Cardiac muscle cell (in vitro differentiated cells and primary cell): ENCODE data around the gene CHCHD1. TPM values are rescaled to one million over a fixed set of nuclear protein-coding genes. Genes with fewer than 3 reads are reported as not detected.
"Not testable (repeated sequence)": the region's sequence is repeated elsewhere in the genome, so short reads cannot be mapped to it uniquely, and the experiment has no call there.

ENCODE experiments used
- DNase-seq, 2 donors: peaks; one replicate each; pipeline versions ENCODE4 v3.0.0 to v3.0.0-alpha.2; 2010 to 2017; ENCODE audit warnings: low read depth in 1 of 2, low spot score in 1 of 2
- H3K27ac ChIP-seq: fragments of 200-600 bp; sonication (generic); 2 replicates; pipeline ENCODE4 v1.5.1; 2016
- H3K27me3 ChIP-seq: fragments of 200-600 bp; sonication (generic); 2 replicates; pipeline ENCODE4 v1.6.0; 2016; ENCODE audit warnings: control low read depth
- H3K36me3 ChIP-seq: fragments of 200-600 bp; sonication (generic); 2 replicates; pipeline ENCODE4 v1.5.1; 2016; ENCODE audit warnings: control low read depth
- H3K4me1 ChIP-seq: fragments of 200-600 bp; sonication (generic); 2 replicates; pipeline ENCODE4 v1.8.1; 2017; ENCODE audit warnings: low read depth, mild to moderate bottlenecking, mixed run types
- H3K4me3 ChIP-seq: fragments of 200-600 bp; sonication (generic); 2 replicates; pipeline ENCODE4 v1.5.1; 2016; ENCODE audit warnings: mild to moderate bottlenecking
- H3K9me3 ChIP-seq: fragments of 200-600 bp; sonication (generic); 2 replicates; pipeline ENCODE4 v1.5.1; 2017; ENCODE audit warnings: low read depth, mild to moderate bottlenecking, control low read depth
- CTCF ChIP-seq: IDR thresholded peaks from 2 replicates; pipeline ENCODE4 v1.5.1; 2012; ENCODE audit warnings: low read depth, mild to moderate bottlenecking, low read length
- polyA plus RNA-seq: library from polyadenylated mRNA; unstranded; fragments of >200 nt; fragmentation: Nextera tagmentation; extraction: Ambion mirVana; gene quantifications from 2 replicates; pipeline ENCODE4 v1.2.1, GENCODE V29; 2016
- total RNA-seq: library from RNA; depleted of rRNA; stranded (reverse); fragments of >200 nt; gene quantifications from 2 replicates; pipeline ENCODE4 v1.2.3, GENCODE V29; 2016

The CHCHD1 gene
- total and polyA plus RNA-seq, 2 experiments from 2014 or later = 42.5 to 83.2 TPM

GRCh38 chr10:73824146-73824725 is 42.4 kb downstream of the CHCHD1 start:
- H3K4me1 ChIP-seq = no peaks in the 10 kb centered on the region
- no peak for TF ChIP-seq CTCF
- no peaks in the 10 kb centered on the region for H3K36me3 ChIP-seq
- no peak for DNase-seq
- H3K4me3 ChIP-seq = no peak overlapping the region
- H3K9me3 ChIP-seq = no peaks in the 10 kb centered on the region
- H3K27me3 ChIP-seq = no peaks in the 10 kb centered on the region
- H3K27ac ChIP-seq = no peak overlapping the region

GRCh38 chr10:73827346-73828089 is 45.7 kb downstream of the CHCHD1 start:
- H3K9me3 ChIP-seq = no peaks in the 10 kb centered on the region
- H3K4me1 ChIP-seq = no peaks in the 10 kb centered on the region
- no peak overlapping the region for H3K27ac ChIP-seq
- no peak overlapping the region for H3K4me3 ChIP-seq
- H3K27me3 ChIP-seq = no peaks in the 10 kb centered on the region
- TF ChIP-seq CTCF = no peak
- DNase-seq = no peak
- H3K36me3 ChIP-seq = no peaks in the 10 kb centered on the region

GRCh38 chr10:73828161-73828560 is 46.3 kb downstream of the CHCHD1 start:
- Histone ChIP-seq H3K27me3 (no peaks in the 10 kb centered on the region), H3K27ac (no peak overlapping the region), H3K4me1 (no peaks in the 10 kb centered on the region), H3K9me3 (no peaks in the 10 kb centered on the region), H3K36me3 (no peaks in the 10 kb centered on the region), H3K4me3 (no peak overlapping the region)
- no peak for DNase-seq
- TF ChIP-seq CTCF = no peak

- H3K4me3 ChIP-seq, H3K27ac ChIP-seq, H3K27me3 ChIP-seq, H3K4me1 ChIP-seq, DNase-seq, H3K36me3 ChIP-seq, H3K9me3 ChIP-seq: not testable (repeated sequence)
Measured at GRCh38 chr10:73829090-73829489, 47.2 kb downstream of the CHCHD1 start.

Other genes starting within 250 kb of the CHCHD1 start
- 9.4 and 12.4 TPM in 2 replicates for gene USP54, start 190.7 kb upstream of the CHCHD1 start, total RNA-seq
- gene USP54, start 190.7 kb upstream of the CHCHD1 start, polyA plus RNA-seq = 9.6 and 10.6 TPM in 2 replicates
- gene MYOZ1, start 140.6 kb upstream of the CHCHD1 start, total RNA-seq = 13.6 and 16.2 TPM in 2 replicates
- gene MYOZ1, start 140.6 kb upstream of the CHCHD1 start, polyA plus RNA-seq = 11.7 and 17.0 TPM in 2 replicates
- 12.1 and 13.6 TPM in 2 replicates for gene SYNPO2L, start 126.0 kb upstream of the CHCHD1 start, total RNA-seq
- gene SYNPO2L, start 126.0 kb upstream of the CHCHD1 start, polyA plus RNA-seq = 19.3 and 33.6 TPM in 2 replicates
- gene AGAP5, start 83.9 kb upstream of the CHCHD1 start, total RNA-seq = 3.7 and 7.3 TPM in 2 replicates
- gene AGAP5, start 83.9 kb upstream of the CHCHD1 start, polyA plus RNA-seq = 3.1 and 5.3 TPM in 2 replicates
- gene SEC24C, start 37.7 kb upstream of the CHCHD1 start, total RNA-seq = 68.6 and 68.7 TPM in 2 replicates
- 56.6 and 65.2 TPM in 2 replicates for gene SEC24C, start 37.7 kb upstream of the CHCHD1 start, polyA plus RNA-seq
- gene ZSWIM8, start 3.6 kb downstream of the CHCHD1 start, total RNA-seq = 89.3 and 115 TPM in 2 replicates
- gene ZSWIM8, start 3.6 kb downstream of the CHCHD1 start, polyA plus RNA-seq = 37.1 and 63.7 TPM in 2 replicates
- 23.7 and 61.2 TPM in 2 replicates for gene NDST2, start 29.6 kb downstream of the CHCHD1 start, total RNA-seq
- 16.6 and 21.6 TPM in 2 replicates for gene NDST2, start 29.6 kb downstream of the CHCHD1 start, polyA plus RNA-seq
- 28.2 and 29.8 TPM in 2 replicates for gene CAMK2G, start 92.5 kb downstream of the CHCHD1 start, total RNA-seq
- gene CAMK2G, start 92.5 kb downstream of the CHCHD1 start, polyA plus RNA-seq = 7.7 and 8.5 TPM in 2 replicates
- gene PLAU, start 129.1 kb downstream of the CHCHD1 start, total RNA-seq = 3.8 and 5.4 TPM in 2 replicates
- gene PLAU, start 129.1 kb downstream of the CHCHD1 start, polyA plus RNA-seq = 4.0 and 4.1 TPM in 2 replicates
- gene VCL, start 216.1 kb downstream of the CHCHD1 start, total RNA-seq = 130 and 167 TPM in 2 replicates
- gene VCL, start 216.1 kb downstream of the CHCHD1 start, polyA plus RNA-seq = 118 and 162 TPM in 2 replicates